Colonic mucosa (tissue), 4 donors: ENCODE results near the gene IQSEC1. TPM values are rescaled to one million over a fixed set of nuclear protein-coding genes. Genes with fewer than 3 reads are reported as not detected.

ENCODE experiments used
- DNase-seq: peaks from one replicate; pipeline ENCODE4 v3.0.0-alpha.2; 2020
- H3K27ac ChIP-seq: fragments of 200-600 bp; one replicate; pipeline ENCODE4 v1.8.0; 2021
- H3K27me3 ChIP-seq: fragments of 200-600 bp; one replicate; pipeline ENCODE4 v1.8.0; 2021
- H3K36me3 ChIP-seq: fragments of 200-600 bp; one replicate; pipeline ENCODE4 v1.8.0; 2021
- H3K4me1 ChIP-seq: fragments of 200-600 bp; one replicate; pipeline ENCODE4 v1.8.0; 2021; ENCODE audit warnings: mild to moderate bottlenecking
- H3K4me3 ChIP-seq: fragments of 200-600 bp; one replicate; pipeline ENCODE4 v1.8.0; 2021
- H3K9ac ChIP-seq, 2 donors: one replicate each; pipeline ENCODE4 v1.7.0; 2013; ENCODE audit warnings: control low read depth in 2 of 2, low read depth in 2 of 2, low read length in 2 of 2
- H3K9me3 ChIP-seq: fragments of 200-600 bp; one replicate; pipeline ENCODE4 v1.8.0; 2021
- CTCF ChIP-seq: fragments of 200-600 bp; IDR thresholded peaks from one replicate; pipeline ENCODE4 v1.8.0; 2022; ENCODE audit warnings: antibody characterized with exemption, mild to moderate bottlenecking
- intact Hi-C: fragments of 100-400 bp; cut with DNase I; formaldehyde crosslinking; loops from one replicate; pipeline ENCODE4 v1.14.1; 2022
- total RNA-seq, 2 donors: library from RNA; stranded (reverse); fragmentation: NEBNext Ultra II Directional in 1 of 2; extraction: Animal tissue kit (Norgen Biotek cat#: 25700) in 1 of 2; gene quantifications; one replicate each; pipeline ENCODE4 v1.2.1, GENCODE V29; 2021
- donor health status: healthy.
- donor health status: DM: no; HTN: no; CAD: no.
- donor health status: DM: no; HTN: no; CAD: no.

IQSEC1 gene
- total RNA-seq, 2 donors from 2014 or later = 14.8 to 19.2 TPM

GRCh38 chr3:12891985-12892839 lies 181.0 kb downstream of the IQSEC1 start:
- Histone ChIP-seq H3K27ac (no peak overlapping the region), H3K9me3 (no peaks in the 10 kb centered on the region), H3K4me3 (peak overlapping the region; percentile 15), H3K4me1 (peaks cover 4% of the 10 kb centered on the region), H3K36me3 (no peaks in the 10 kb centered on the region), H3K9ac (no peak overlapping the region), H3K27me3 (no peaks in the 10 kb centered on the region)
- peak; percentile 85 for TF ChIP-seq CTCF
- DNase-seq = peak; percentile 40
- intact Hi-C loops = loop anchor here (10.0 kb wide), 1 partner anchor 93 kb away; no protein-coding TSS in a partner anchor

GRCh38 chr3:12891391-12891984 lies 181.7 kb downstream of the IQSEC1 start:
- no peaks in the 10 kb centered on the region for H3K27me3 ChIP-seq
- TF ChIP-seq CTCF = no peak
- no peaks in the 10 kb centered on the region for H3K36me3 ChIP-seq
- DNase-seq = no peak
- H3K4me3 ChIP-seq = peak overlapping the region; percentile 15
- no peak overlapping the region for H3K9ac ChIP-seq
- peaks cover 4% of the 10 kb centered on the region for H3K4me1 ChIP-seq
- no peak overlapping the region for H3K27ac ChIP-seq
- H3K9me3 ChIP-seq = no peaks in the 10 kb centered on the region
- intact Hi-C loops = loop anchor here (10.0 kb wide), 1 partner anchor 93 kb away; no protein-coding TSS in a partner anchor

GRCh38 chr3:12890610-12891390 lies 182.4 kb downstream of the IQSEC1 start:
- Histone ChIP-seq H3K4me1 (peaks cover 4% of the 10 kb centered on the region), H3K27me3 (no peaks in the 10 kb centered on the region), H3K36me3 (no peaks in the 10 kb centered on the region), H3K27ac (no peak overlapping the region), H3K4me3 (no peak overlapping the region), H3K9me3 (no peaks in the 10 kb centered on the region), H3K9ac (no peak overlapping the region)
- TF ChIP-seq CTCF = no peak
- no peak for DNase-seq
- intact Hi-C loops = loop anchor here (10.0 kb wide), 1 partner anchor 94 kb away; no protein-coding TSS in a partner anchor

GRCh38 chr3:12886736-12887135 lies 186.5 kb downstream of the IQSEC1 start:
- H3K27me3 ChIP-seq = no peaks in the 10 kb centered on the region
- no peak overlapping the region for H3K4me3 ChIP-seq
- peaks cover 2% of the 10 kb centered on the region for H3K4me1 ChIP-seq
- H3K9me3 ChIP-seq = no peaks in the 10 kb centered on the region
- H3K9ac ChIP-seq = no peak overlapping the region
- no peak for DNase-seq
- intact Hi-C loops = no loop called here
- TF ChIP-seq CTCF = no peak
- no peak overlapping the region for H3K27ac ChIP-seq
- H3K36me3 ChIP-seq = no peaks in the 10 kb centered on the region

GRCh38 chr3:12886106-12886679 lies 187.0 kb downstream of the IQSEC1 start:
- no peak for TF ChIP-seq CTCF
- Histone ChIP-seq H3K27ac (no peak overlapping the region), H3K36me3 (no peaks in the 10 kb centered on the region), H3K9ac (no peak overlapping the region), H3K27me3 (no peaks in the 10 kb centered on the region), H3K4me3 (no peak overlapping the region), H3K4me1 (no peaks in the 10 kb centered on the region), H3K9me3 (no peaks in the 10 kb centered on the region)
- no peak for DNase-seq
- intact Hi-C loops = no loop called here
